GM19023 (cell line): ENCODE data around the gene TNFRSF11A.

Experiments
- ATAC-seq: cut with Tn5 transposase; IDR thresholded peaks from one replicate; pipeline ENCODE4 v1.9.1; 2021; ENCODE audit warnings: mild to moderate bottlenecking, moderate library complexity; ENCODE audit not compliant: unreplicated experiment

TNFRSF11A gene

DNA sequence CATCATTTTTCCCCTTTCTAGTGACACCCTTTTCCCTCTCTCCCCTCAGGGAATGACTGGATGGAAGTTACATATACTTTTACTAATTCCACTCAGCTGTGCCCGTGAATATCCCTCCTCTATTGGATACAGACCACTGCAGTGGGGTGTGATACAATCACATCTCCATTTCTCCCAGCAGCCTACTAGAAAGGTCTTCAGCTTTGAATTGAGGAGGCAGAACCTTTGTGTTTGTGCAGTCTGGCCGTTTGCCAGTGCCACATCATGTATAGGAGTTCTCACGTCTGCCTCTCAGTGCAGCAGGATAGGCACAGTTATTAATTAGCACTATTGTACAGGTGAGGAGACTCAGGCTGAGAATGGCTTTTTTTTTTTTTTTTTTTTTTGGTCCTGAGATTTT is 16.4 kb downstream of the TNFRSF11A start:
- ATAC-seq = no peak

DNA sequence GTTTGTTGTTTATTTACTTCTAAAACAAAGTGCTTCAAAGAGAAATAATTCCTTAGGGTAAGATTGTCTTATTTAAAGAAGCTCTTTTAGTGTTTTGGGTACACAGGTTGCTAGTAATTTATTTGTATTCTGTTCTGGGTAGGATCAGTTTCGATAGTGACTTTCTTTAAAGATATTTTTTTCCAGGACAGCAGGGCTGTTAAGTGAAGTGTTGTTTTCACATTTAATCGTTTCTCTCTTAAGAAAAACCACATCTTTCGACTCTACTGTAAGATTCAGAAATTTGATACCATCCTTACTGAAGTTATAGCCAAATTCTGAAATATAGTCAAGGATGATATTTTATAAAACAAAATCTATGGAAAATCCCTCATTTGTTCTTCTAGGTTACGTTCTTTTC is 17.8 kb downstream of the TNFRSF11A start:
- no peak for ATAC-seq

DNA sequence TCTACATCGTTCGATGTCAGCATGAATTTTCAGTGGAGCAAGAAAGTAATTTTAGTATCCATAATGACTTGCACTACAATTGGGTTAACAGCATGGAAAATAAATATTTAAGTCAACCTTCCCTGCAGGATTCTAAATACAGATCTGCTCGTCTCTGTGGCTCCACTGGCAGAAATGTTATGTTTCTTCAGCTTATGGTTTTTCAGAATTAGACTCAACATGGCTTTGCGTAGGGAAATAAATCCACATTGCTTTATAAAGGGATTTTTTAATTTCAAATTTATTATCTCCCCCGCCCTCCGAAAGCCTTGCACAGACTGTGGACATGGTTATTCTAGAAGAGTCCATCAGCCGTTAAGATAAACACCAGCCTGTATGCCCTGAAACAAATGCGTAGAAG is 18.2 kb downstream of the TNFRSF11A start:
- ATAC-seq = no peak

DNA sequence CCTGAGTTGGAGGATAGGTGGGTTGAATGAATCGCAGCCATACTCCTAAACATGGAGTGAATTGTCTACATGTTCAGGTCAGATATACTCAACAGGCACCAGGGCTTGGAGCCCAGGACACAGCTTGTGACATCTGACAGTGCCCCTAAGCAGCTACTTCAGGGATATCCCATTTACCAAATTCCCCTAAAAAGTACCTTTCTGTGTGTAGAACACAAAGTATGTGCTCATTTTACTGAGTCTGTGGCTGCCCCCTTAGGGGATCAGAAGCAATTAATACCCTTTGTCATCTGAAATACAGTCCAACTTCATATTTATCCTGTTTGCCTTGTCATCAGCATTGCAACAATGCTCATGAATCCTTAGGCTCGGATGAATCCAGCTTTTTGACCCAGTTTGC is 20.8 kb downstream of the TNFRSF11A start:
- ATAC-seq = no peak

DNA sequence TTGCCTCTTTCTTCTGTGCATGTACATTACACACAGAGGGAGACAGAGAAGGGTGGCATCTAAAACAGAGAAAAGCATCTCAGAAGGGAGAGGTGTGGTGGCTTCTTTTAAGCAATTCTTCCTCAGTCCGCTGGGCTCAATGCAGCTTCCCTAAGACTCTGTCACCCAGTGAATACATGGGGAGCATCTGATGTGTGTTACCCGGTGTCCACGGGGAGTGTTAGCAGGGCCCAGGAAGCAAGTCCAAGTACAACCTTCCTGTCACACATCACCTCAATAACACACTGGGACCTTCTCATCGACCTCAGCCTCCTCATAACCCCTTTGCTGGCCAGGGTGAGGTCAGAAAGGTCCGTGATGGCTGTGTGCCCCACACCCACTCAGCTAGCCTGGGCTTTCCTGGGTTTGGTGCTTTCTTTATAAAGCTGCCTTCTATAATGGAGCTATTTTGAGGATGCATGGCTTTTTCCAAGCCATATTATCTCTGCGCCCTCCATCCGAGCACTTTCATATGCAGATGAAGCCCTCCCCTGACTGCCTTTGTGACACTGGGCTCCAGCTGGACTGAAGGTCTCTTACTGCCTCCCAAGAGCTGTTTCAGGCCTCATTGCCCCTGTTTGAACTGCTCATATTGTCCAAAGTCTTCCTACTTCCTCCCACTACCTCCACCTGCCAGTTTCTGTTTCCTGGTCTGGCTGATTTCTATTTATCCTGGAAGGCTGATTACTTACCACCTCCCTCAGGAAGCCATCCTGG is 21.4 kb downstream of the TNFRSF11A start:
- no peak for ATAC-seq

DNA sequence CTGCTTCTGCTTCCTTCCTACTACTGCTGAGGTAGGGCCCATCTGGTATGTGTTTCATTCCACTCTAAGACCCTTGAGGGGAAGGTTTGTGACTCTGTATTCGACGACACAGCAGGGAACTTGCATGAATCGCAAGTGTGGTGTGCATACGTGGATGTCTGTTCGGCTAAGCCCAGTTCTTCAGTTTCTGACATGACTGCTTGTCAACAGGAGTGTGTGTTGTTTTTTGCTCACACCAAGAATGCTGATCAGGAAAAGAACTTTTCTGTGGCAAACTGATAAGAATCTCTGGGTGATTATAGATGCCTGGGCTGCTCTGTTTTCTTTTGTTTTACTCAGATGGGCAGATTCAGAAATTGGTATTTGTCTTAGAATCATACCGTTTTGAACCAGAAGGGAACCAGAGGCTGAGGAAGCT is 22.0 kb downstream of the TNFRSF11A start:
- no peak for ATAC-seq

DNA sequence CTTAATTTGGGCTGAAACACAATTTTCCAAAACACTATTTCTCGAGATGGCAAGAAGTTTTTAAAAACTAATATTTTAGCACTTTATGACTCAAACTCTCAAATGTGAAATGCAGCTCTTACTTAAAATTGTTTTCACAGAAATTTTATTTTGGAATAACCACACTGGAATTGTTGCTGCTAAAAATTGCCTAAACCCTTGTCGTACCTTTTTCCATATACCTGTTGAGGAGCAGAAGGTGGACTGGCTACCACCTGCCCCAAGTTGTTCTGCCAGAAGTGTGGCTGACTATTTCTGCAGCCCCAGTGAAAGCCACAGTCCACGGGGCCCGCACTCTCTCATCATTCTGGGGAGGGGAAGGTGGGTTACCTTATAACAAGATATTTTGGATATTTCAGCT is 23.4 kb downstream of the TNFRSF11A start:
- no peak for ATAC-seq

DNA sequence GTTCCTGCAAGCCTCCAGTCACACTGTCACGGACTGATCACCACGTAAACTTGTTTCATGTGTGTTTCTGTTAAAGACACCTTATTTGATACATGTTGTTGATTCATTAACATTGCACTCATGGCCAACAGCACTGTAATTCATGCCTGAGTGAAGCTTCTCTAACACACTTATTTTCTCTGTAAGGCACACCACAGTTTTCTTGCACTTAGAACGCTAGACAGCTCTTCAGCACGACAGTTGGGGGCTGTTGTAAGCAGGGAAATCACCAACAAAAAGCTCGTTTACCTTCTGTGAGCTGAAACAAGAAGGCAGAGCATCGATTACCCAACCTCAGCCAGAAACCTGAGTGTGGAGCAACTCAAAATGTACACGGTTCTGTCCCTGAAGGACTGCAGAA is 28.1 kb downstream of the TNFRSF11A start:
- no peak for ATAC-seq

DNA sequence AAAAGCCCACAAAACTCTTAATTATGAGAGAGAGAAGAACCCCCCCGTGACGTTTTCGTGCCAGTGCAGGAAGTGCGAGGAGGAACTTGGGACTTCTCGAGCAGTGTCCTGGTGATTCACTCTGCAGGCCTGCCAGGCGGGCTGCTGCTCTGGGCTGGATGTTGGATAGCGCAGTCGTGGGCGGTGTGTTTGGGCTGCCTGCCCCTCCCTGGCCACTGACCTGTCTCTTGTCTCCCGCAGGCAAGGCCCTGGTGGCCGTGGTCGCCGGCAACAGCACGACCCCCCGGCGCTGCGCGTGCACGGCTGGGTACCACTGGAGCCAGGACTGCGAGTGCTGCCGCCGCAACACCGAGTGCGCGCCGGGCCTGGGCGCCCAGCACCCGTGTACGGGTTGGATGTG is 29.0 kb downstream of the TNFRSF11A start:
- ATAC-seq = no peak

DNA sequence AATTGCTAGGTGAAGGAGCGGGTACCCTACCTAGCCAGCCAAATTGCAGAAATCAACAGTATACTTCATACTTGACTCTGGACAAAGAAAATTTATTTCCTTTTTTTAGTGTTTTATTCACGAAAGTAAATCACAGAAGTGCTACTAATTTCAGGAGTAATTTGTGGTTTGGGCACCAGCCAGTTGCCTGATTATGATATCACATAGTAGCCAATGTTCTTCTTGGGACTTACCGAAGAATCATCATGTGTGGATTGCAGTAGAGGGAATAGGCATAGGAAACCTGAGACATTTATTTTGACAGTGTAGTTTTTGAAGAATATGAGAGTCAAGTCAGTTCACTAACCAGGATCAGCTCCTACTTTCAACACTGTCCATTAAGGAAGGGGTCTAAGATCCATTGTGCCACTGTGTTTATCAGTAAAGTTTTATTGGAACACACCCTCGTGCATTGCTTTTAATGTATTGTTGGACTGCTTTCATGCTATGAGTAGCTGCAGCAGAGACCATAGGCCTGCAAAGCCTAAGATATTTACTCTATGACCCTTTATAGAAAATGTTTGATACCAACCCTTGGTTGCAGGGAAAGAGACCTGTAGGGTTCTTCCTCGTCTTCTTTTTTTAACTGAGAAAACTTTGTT is 32.1 kb downstream of the TNFRSF11A start:
- no peak for ATAC-seq

DNA sequence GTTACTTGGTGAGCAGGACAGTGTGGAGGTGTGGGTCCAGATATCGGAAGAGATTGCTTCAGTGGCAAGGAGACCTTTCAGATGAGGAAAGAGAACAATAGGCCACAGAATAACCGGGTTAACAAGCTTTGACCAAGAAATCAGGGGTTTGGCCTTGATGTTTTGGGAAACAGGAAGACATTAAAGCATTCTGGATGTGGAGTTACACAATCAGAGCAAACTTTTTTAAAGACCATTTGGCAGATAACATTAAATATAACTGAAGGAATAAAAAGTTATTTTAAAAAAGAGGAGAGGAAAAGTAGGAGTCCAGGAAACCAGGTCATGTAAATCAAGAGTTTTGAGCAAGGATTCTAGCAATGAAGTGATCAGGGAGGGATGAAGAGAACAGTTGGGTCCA is 35.7 kb downstream of the TNFRSF11A start:
- no peak for ATAC-seq

DNA sequence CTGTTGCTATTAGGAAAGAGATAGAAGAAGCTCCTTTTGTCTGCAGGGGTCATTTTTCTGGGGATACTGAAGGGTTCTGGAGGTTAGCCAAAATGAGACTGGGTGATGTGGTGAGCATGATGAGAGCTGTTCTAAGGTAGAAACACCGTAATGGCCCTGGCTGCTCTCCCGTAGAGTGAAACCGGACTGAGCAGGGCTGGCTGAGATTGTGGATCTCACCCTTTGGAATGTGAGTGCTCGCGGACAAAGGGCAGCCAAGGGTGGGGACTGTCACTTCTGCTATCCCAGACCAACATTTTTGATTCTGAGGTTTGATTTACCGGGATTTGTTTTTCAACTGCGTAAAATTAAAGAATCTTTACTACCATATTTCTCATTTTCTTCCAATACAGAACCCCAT is 36.2 kb downstream of the TNFRSF11A start:
- no peak for ATAC-seq

DNA sequence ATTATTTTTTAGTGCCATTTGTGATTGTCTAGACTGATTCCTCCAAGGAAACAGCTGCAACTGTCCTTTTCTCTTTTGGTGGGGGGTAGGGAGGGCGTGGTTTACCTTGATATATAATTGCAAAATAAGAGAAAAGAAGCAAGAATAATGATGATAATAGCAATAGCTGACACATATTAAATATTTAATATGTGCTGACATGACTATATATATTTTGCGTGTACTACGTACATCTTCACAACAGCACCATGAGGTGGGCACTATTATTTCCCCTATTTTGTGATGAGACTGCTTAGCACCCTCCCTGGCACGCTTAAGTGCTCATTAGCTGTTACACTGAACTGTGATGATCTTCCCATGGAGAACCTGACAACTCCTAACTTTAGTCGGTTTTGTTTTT is 39.4 kb downstream of the TNFRSF11A start:
- ATAC-seq = no peak

DNA sequence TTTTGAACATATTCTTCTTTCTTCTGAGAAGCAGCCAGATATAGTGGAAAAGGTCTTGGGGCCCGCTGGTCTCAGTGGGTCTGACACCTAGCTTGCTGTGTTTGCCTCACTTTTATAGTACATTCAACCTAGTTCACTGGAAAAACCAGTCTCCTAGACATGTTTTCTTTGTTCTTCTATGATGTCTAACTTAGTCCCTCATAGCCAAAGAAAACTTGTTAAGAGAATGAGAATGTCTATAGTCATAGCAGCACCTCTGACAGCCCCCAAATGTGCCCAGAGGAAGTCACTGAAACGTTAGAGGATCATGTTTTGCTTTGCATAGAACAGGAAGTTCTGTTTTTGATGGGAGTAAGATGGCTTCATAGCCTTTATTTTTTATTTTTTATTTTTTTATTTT is 40.3 kb downstream of the TNFRSF11A start:
- no peak for ATAC-seq

DNA sequence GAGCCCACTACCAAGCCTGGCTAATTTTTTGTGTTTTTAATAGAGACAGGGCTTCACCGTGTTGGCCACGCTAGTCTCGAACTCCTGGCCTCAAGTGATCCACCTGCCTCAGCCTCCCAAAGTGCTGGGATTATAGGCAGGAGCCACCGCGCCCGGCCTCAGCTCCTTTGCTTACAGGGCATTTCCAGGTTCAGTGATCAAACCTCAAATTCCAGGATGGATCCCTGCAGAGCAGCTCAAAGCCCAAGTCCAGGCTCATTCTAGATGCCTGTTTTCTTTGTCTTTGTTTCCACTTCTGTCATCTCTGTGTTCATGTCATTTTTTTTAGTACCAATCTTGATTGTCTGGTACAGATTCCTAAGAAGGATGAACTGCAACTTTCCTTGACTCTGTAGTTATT is 41.9 kb downstream of the TNFRSF11A start:
- ATAC-seq = no peak

DNA sequence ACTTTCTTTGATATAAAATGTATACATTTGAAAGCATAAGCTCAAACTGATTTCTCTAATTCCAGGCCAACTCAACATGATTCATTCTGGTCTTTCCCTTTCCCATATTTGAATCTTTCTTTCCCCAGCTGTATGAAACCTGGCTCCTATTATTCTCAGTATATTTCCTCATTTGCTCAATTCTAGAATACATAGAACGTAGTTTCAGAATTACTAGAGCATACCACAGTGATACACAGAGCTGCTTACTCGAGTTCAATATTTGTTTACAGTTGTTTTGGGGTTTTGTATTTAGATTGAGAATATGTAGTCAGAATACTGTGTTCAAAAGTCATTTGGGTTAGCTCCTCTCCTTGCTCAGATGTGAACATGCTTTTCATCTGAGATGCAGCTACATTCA is 43.0 kb downstream of the TNFRSF11A start:
- ATAC-seq = peak; percentile 60

DNA sequence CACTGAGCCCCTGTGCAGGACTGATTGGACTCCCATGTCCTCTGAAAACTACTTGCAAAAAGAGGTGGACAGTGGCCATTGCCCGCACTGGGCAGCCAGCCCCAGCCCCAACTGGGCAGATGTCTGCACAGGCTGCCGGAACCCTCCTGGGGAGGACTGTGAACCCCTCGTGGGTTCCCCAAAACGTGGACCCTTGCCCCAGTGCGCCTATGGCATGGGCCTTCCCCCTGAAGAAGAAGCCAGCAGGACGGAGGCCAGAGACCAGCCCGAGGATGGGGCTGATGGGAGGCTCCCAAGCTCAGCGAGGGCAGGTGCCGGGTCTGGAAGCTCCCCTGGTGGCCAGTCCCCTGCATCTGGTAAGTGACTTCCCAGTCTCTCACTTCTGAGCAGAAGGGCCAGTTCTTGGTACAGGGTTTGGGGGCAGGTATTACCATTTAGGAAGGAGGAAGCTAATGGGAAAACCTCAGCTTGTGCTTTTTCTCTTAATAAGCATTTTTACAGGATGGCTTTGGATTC is 44.1 kb downstream of the TNFRSF11A start:
- no peak for ATAC-seq

DNA sequence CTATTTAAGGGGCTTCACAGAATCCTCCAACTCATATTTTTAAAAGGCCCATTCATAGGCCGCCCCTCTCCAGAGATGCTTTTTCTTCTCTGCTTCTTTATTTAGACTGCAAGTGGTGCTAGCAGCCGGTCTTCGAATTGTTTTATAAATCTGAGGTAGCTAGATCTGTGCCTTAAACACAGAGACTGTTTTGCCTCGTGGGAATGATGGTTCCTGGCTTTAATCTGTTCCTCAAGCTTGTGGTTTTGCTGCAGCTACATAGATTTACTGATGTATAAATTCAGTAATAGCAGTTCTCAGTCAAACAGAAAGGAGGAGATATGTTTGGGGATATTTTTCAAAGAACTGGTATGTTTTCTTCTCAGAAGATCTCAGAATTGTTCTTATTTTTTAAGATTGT is 45.3 kb downstream of the TNFRSF11A start:
- ATAC-seq = no peak

DNA sequence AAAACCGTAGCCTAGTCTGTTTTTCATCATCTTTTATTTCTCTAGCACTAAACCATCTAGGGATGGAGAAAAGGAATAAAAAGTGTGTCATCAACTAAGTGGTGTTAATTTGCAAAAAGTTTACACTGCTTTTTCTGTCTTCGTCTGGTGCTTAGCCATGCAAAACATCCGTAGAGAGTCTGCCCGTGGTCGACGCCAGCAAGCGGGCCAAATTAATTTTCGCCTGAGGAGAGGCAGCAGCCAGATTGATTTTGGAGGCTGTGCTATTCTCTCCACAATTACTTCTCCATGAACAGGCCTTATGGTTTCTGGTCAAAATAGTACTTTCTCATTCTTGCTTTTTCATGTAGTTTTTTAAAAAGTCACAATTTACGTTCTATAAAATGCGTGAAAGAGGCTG is 46.3 kb downstream of the TNFRSF11A start:
- no peak for ATAC-seq

DNA sequence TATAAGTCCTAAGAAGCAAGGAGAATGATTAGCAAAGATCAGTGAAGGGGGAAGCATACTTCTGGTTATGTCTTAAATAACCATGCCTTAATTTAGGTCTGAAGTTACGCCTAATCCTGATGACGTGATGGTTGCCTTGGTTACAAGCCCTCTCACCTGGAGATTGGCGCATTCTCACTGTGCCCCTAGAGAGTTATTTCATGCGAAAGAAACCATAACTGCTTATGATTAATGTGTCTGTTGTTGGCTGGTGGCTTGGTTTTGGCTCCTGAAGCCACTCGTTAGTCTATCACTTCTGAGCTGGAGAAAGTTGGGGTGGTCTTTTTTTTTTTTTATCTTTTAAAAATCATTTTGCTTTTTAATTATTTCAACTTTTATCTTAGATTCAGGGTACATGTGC is 47.0 kb downstream of the TNFRSF11A start:
- ATAC-seq = peak; percentile 40

DNA sequence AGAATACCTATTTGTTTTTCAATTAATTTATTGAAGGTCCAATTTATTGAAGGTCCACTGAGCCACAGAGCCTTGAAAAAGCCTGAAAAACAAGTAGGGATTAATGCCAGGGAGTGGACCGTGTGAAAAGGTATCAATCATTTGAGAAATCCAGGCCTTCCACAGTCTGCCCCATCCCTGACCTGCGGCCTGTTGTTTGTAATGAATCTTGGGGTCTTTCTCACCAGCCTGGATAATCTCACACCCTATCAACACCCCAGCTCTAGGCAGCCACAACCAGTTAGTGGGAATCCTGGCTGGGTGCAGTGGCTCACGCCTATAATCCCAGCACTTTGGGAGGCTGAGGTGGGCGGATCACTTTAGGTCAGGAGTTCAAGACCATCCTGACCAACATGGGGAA is 47.8 kb downstream of the TNFRSF11A start:
- no peak for ATAC-seq

DNA sequence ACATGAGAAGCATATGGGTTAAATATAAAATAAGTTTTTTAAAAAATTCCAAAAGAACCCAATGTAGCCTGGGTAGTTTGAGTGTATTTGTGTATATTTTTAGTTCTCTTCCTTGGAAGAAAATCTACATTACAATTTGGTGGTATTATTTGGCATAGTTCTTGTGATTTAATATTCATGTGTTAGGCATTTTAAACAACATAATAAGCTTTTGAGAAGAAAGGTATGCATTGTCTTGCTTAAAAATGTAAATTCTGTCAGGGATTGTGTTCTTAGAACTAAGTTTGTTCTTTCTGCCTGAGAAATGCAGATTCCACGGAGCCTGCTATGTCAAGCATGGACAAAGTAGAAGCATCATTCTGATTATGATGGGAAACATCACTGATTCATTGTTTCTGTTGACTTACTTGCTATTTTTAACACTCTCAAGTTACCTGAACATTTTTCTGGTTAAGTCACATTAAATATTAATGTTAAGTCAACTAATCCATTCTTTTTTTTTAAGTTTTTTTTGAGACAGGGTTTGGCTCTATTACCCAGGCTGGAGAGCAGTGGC is 49.4 kb downstream of the TNFRSF11A start:
- ATAC-seq = no peak
